GM23338 (cell line): ENCODE measurements around the gene FHIT.

ENCODE experiments used
- CREB1 ChIP-seq: fragments of 250-450 bp; sonication (Bioruptor Pico); IDR thresholded peaks from 2 replicates; pipeline ENCODE4 v1.5.0; 2020; ENCODE audit warnings: low read depth, mild to moderate bottlenecking, moderate library complexity
- EZH2 ChIP-seq: fragments of 200-600 bp; sonication (generic); IDR thresholded peaks from one replicate; pipeline ENCODE4 v1.8.0; 2017; ENCODE audit warnings: antibody characterized with exemption, mild to moderate bottlenecking, low read depth; ENCODE audit not compliant: unreplicated experiment
- EZH2phosphoT487 ChIP-seq: fragments of 200-600 bp; sonication (generic); IDR thresholded peaks from one replicate; pipeline ENCODE4 v1.8.1; 2018; ENCODE audit warnings: antibody characterized with exemption; ENCODE audit not compliant: unreplicated experiment
- JUNB ChIP-seq: IDR thresholded peaks from one replicate; pipeline ENCODE4 v1.6.1; 2016; ENCODE audit warnings: antibody characterized with exemption; ENCODE audit not compliant: unreplicated experiment
- POLR2AphosphoS5 ChIP-seq: IDR thresholded peaks from 2 replicates; pipeline ENCODE4 v1.6.1; 2016; ENCODE audit warnings: antibody characterized with exemption, low read depth
- STAT1 ChIP-seq: IDR thresholded peaks from one replicate; pipeline ENCODE4 v1.6.1; 2016; ENCODE audit warnings: antibody characterized with exemption; ENCODE audit not compliant: unreplicated experiment
- TF ChIP-seq, protein P1 (sequence below), 2 experiments: fragments of 200-600 bp in 1 of 2; sonication (generic) in 1 of 2; conservative IDR thresholded peaks; 2 replicates each; pipeline versions ENCODE4 v1.5.1 to v1.6.1; 2016 to 2017; ENCODE audit warnings: antibody characterized with exemption in 2 of 2, low read depth in 2 of 2, mild to moderate bottlenecking in 2 of 2, moderate library complexity in 1 of 2
- TF ChIP-seq, protein P2 (sequence below): IDR thresholded peaks from one replicate; pipeline ENCODE4 v1.6.1; 2018; ENCODE audit warnings: antibody characterized with exemption; ENCODE audit not compliant: unreplicated experiment
- TF ChIP-seq, protein P3 (sequence below): fragments of 250-450 bp; sonication (Bioruptor Pico); IDR thresholded peaks from 2 replicates; pipeline ENCODE4 v1.5.0; 2020; ENCODE audit warnings: mild to moderate bottlenecking, moderate library complexity
- TF ChIP-seq, protein P4 (sequence below): IDR thresholded peaks from 2 replicates; pipeline ENCODE4 v1.6.1; 2016; ENCODE audit warnings: antibody characterized with exemption

DNA sequence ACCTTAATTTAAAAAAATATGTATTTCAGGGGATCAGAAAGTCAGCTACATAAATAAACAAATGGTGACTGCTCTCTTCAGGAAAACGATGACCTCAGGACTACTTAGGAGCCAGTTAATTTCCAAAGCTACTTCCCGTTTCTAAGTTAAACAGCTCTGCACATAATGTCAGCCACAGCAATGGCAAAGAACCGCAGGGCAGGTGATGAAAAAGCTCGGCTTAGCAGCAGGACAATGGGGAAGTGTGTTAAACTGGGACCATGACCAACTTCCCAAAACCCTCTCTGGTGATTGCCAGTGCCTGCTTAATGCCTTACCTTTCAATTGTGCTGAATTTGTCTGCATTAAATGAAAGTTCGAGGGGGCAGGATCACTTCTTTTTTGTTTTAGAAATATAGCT lies 258.9 kb downstream of the FHIT start:
- TF ChIP-seq EZH2phosphoT487 (no peak), EZH2 (no peak), POLR2AphosphoS5 (no peak), STAT1 (no peak), CREB1 (CRISPR knock-in tag) (no peak), JUNB (no peak)
- TF ChIP-seq, protein P1, sequence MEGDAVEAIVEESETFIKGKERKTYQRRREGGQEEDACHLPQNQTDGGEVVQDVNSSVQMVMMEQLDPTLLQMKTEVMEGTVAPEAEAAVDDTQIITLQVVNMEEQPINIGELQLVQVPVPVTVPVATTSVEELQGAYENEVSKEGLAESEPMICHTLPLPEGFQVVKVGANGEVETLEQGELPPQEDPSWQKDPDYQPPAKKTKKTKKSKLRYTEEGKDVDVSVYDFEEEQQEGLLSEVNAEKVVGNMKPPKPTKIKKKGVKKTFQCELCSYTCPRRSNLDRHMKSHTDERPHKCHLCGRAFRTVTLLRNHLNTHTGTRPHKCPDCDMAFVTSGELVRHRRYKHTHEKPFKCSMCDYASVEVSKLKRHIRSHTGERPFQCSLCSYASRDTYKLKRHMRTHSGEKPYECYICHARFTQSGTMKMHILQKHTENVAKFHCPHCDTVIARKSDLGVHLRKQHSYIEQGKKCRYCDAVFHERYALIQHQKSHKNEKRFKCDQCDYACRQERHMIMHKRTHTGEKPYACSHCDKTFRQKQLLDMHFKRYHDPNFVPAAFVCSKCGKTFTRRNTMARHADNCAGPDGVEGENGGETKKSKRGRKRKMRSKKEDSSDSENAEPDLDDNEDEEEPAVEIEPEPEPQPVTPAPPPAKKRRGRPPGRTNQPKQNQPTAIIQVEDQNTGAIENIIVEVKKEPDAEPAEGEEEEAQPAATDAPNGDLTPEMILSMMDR (conservative IDR thresholded peaks at IDR 0.05; ENCODE audit: low read depth in 2 of 2) = no peak
- TF ChIP-seq, protein P2, sequence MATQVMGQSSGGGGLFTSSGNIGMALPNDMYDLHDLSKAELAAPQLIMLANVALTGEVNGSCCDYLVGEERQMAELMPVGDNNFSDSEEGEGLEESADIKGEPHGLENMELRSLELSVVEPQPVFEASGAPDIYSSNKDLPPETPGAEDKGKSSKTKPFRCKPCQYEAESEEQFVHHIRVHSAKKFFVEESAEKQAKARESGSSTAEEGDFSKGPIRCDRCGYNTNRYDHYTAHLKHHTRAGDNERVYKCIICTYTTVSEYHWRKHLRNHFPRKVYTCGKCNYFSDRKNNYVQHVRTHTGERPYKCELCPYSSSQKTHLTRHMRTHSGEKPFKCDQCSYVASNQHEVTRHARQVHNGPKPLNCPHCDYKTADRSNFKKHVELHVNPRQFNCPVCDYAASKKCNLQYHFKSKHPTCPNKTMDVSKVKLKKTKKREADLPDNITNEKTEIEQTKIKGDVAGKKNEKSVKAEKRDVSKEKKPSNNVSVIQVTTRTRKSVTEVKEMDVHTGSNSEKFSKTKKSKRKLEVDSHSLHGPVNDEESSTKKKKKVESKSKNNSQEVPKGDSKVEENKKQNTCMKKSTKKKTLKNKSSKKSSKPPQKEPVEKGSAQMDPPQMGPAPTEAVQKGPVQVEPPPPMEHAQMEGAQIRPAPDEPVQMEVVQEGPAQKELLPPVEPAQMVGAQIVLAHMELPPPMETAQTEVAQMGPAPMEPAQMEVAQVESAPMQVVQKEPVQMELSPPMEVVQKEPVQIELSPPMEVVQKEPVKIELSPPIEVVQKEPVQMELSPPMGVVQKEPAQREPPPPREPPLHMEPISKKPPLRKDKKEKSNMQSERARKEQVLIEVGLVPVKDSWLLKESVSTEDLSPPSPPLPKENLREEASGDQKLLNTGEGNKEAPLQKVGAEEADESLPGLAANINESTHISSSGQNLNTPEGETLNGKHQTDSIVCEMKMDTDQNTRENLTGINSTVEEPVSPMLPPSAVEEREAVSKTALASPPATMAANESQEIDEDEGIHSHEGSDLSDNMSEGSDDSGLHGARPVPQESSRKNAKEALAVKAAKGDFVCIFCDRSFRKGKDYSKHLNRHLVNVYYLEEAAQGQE = no peak
- TF ChIP-seq, protein P3, sequence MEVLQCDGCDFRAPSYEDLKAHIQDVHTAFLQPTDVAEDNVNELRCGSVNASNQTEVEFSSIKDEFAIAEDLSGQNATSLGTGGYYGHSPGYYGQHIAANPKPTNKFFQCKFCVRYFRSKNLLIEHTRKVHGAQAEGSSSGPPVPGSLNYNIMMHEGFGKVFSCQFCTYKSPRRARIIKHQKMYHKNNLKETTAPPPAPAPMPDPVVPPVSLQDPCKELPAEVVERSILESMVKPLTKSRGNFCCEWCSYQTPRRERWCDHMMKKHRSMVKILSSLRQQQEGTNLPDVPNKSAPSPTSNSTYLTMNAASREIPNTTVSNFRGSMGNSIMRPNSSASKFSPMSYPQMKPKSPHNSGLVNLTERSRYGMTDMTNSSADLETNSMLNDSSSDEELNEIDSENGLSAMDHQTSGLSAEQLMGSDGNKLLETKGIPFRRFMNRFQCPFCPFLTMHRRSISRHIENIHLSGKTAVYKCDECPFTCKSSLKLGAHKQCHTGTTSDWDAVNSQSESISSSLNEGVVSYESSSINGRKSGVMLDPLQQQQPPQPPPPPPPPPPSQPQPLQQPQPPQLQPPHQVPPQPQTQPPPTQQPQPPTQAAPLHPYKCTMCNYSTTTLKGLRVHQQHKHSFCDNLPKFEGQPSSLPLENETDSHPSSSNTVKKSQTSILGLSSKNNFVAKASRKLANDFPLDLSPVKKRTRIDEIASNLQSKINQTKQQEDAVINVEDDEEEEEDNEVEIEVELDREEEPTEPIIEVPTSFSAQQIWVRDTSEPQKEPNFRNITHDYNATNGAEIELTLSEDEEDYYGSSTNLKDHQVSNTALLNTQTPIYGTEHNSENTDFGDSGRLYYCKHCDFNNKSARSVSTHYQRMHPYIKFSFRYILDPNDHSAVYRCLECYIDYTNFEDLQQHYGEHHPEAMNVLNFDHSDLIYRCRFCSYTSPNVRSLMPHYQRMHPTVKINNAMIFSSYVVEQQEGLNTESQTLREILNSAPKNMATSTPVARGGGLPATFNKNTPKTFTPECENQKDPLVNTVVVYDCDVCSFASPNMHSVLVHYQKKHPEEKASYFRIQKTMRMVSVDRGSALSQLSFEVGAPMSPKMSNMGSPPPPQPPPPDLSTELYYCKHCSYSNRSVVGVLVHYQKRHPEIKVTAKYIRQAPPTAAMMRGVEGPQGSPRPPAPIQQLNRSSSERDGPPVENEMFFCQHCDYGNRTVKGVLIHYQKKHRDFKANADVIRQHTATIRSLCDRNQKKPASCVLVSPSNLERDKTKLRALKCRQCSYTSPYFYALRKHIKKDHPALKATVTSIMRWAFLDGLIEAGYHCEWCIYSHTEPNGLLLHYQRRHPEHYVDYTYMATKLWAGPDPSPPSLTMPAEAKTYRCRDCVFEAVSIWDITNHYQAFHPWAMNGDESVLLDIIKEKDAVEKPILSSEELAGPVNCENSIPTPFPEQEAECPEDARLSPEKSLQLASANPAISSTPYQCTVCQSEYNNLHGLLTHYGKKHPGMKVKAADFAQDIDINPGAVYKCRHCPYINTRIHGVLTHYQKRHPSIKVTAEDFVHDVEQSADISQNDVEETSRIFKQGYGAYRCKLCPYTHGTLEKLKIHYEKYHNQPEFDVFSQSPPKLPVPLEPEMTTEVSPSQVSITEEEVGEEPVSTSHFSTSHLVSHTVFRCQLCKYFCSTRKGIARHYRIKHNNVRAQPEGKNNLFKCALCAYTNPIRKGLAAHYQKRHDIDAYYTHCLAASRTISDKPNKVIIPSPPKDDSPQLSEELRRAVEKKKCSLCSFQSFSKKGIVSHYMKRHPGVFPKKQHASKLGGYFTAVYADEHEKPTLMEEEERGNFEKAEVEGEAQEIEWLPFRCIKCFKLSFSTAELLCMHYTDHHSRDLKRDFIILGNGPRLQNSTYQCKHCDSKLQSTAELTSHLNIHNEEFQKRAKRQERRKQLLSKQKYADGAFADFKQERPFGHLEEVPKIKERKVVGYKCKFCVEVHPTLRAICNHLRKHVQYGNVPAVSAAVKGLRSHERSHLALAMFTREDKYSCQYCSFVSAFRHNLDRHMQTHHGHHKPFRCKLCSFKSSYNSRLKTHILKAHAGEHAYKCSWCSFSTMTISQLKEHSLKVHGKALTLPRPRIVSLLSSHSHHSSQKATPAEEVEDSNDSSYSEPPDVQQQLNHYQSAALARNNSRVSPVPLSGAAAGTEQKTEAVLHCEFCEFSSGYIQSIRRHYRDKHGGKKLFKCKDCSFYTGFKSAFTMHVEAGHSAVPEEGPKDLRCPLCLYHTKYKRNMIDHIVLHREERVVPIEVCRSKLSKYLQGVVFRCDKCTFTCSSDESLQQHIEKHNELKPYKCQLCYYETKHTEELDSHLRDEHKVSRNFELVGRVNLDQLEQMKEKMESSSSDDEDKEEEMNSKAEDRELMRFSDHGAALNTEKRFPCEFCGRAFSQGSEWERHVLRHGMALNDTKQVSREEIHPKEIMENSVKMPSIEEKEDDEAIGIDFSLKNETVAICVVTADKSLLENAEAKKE (CRISPR knock-in tag) = no peak
- TF ChIP-seq, protein P4, sequence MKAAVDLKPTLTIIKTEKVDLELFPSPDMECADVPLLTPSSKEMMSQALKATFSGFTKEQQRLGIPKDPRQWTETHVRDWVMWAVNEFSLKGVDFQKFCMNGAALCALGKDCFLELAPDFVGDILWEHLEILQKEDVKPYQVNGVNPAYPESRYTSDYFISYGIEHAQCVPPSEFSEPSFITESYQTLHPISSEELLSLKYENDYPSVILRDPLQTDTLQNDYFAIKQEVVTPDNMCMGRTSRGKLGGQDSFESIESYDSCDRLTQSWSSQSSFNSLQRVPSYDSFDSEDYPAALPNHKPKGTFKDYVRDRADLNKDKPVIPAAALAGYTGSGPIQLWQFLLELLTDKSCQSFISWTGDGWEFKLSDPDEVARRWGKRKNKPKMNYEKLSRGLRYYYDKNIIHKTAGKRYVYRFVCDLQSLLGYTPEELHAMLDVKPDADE = no peak
